Activated CD4-positive, alpha-beta T cell treated with anti-CD3 and anti-CD28 coated beads, Interleukin-2, amount 50 U/mL, for 48 hours (primary cell): ENCODE data around the gene IDI1.
"Not testable (repeated sequence)": the region's sequence is repeated elsewhere in the genome, so short reads cannot be mapped to it uniquely, and the experiment has no call there.

Experiments used
- DNase-seq, 2 experiments: peaks; one replicate each; pipeline ENCODE4 v3.0.0-alpha.2; 2020

The IDI1 gene

DNA sequence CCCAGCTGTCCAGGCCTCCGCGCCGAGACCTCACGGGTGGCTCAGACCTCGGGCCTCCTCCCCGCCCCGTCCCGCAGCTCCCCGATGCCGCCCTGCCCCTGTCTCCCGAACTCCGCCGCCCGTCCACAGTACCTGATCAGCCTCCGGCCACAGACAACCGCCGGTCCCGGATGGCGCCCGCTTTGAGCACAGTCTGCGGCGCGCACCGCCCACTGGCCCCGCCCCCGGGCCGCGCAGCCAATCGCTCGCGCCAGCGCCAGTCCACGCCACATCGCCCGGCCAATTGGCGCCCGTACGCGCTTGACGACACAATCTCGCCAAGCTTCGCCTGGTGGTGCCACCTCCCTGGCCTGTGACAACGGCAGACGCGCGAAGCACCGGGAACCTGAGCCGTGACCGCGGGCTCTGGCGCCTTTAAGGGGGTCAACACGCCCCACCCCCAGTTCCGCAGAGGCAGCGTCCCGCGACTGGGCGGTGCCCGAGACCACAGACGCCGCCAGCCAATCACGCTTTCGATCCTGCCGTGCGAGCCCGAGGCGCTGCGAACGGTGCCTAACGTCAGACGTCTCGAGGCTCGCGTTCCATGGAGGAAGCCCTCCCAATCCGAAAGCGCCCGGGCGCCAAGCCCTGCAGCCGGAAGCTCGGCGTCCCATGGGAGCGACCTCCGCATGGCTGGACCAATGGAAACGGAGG lies at the start of gene IDI1:
Gene IDI1 (minus strand): TSS at position 388 of the 693 bp plus-strand sequence. CDS start 116 bp downstream, at position 272.
- DNase-seq: peak; percentile 94 to 95

DNA sequence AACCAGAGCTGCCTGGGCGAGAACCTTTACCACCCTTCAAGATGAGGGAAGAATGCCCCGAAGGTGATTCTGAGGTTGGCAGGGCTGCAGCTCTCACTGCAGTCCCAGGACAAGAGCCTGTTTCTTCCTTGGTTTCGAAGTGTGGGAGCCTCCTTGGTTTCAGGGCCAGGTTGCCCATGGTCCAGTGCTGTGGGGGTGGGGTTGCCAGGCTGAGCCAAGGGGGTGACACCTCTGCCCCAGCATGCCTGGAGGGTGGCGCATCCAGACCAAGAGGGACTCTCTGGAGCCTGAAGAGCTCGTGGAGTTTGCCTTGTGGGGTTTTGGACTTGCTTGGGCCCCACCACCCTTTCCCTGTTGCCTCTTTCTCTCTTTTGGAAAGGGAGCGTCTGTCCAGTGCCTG lies 48.5 kb upstream of the IDI1 start:
- DNase-seq: no peak

DNA sequence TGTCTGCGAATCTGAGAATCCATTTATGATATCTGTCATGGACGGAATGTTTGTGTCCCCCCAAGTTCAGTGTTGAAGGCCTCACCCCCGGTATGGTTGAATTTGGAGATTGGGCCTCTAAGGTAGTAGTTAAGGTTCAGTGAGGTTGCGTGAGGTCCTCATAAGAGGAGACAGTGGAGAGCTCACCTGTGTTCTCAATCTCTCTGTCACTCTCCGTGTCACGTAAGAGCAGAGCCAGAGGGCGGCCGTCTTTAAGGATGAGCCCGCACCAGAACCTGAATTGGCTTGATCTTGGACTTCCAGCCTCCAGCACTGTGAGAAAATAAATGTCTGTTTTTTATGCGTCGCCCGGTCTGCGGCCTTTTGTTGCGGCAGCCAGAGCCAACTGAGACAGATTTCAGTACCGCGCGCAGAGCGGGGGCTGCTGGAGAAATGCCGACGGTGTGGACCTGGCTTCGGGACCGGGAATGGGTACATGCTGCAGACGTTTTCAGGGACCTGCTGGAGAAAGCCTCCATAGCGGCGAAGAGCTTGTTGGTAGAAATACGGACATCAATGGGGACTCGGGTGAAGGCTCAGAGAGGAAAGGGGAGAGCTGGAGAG lies 47.5 kb upstream of the IDI1 start:
- DNase-seq: no peak

DNA sequence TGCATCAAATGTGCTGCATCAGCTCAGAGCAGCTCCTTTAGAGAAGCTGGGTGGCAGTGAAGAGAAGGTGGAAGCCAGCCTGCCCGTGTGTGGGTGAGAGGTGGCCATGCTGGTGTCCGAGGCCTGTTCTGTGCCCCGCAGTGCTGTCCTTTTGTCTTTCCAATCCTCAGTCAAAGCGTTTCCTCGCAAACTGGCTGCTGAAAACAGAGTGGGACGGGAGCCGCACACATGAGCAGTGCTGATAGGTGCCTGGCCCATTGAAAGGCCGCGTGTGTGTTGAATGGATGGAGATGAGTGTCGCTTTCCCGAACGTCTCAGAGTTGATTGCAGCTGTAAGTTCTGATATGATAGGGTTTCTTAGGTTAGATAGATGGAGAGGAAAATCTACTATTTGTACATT lies 46.6 kb upstream of the IDI1 start:
- no peak for DNase-seq

DNA sequence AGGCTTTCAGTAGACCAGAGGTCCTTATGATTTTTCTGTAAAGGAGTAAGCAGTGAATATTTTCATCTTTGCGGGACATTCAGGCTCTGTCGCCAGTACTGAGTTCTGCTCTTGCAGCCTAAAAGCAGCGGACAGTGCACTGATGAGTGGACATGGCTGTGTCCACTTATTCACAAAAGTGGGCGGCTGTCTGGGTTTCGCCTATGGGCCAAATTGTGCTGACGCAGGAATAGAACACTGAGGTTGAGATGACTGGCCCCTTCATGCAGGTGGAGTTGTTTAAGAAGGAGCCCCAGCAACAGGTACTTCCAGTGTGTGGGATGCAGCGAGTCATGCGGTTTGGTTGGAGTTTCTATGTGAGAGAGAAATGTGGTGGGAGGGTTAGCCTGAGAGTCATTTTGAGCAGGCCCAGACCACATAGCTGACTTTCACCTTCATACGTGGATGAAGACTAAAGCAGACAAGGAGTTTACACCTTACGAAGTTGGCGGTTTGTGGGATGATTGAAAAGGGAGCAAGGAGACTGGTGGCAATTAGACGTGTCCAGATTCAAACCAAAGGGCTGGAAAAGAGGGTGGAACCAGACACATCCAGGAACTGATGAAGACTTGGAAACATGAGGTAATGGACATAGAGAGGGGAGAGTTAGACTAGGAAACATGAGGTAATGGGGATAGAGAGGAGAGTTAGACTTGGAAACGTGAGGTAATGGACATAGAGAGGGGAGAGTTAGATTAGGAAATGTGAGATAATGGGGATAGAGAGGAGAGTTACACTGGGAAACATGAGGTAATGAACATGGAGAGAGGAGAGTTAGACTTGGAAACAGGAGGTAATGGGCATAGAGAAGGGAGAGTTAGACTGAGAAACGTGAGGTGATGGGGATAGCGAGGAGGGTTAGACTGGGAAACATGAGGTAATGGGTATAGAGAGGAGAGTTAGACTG lies 45.5 kb upstream of the IDI1 start:
- DNase-seq: peak; percentile 75 to 83

DNA sequence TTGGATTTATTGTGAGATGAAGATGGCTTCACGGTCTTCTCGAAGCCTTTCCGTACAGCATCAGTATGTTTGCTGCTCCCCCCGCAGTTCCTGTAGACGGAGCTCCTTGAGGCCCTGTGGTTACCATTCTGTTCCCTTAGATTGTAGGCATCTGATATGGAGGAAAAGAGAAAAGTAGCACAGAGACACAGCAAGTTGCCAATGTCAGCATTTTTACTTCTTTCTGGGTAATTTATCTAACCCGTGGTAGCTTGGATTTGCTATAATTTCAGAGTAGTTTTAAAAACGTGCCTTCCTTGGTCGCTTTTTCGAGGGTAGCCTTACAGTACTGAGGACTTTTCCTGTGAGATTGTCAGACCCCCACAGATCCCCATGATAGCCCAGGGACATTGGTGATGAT lies 44.8 kb upstream of the IDI1 start:
- no peak for DNase-seq

DNA sequence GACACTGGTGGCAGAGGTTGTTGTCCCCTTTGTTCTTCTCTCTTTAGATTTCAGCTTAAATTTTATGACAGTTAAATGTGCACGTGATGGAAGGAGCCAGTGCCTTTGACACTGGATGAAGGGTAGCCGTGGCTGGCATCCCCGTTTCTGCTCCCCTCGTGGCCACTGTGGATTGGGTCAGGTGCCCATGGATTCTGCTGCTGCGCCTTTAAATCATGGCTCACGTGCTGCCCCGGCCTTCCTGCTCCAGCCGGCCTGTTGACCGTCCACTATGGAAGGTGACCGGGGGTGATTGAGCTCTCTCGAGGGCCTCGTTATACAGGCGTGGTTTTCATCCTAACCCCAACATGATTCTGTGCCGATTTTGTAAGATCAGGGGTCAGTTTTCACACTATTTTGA lies 41.8 kb upstream of the IDI1 start:
- no peak for DNase-seq

DNA sequence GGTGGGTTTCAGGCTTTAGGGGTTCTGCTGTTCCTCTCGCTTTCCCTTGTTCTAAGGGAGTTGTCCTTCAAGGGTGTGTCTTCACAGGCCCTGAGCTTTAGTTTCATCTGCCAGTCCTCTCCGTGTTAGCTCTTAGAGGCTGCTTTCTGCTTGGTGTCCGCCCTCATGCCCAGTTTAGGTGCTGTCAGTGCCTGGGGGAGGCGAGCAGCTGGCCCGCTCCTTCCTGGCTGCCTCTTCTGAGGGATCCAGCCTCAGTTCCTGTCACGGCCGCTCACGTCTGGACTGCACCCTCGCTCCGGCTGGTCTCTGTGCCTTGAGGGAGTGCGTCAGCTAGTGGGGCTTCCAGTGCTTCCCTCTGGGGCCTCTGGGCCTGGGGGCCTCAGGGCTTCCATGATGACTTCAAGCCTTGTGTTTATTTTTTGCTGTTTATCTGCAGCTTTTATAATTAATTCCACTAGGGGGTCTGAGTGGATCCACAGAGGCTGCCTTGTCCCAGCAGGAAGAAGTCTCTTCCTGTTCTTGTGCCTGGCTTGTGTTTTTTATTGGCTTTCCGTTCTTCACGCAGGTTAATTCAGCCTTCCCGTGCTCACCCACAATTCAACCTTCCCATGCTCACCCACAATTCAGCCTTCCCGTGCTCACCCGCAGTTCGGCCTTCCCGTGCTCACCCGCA lies 40.2 kb upstream of the IDI1 start:
- DNase-seq: no peak

DNA sequence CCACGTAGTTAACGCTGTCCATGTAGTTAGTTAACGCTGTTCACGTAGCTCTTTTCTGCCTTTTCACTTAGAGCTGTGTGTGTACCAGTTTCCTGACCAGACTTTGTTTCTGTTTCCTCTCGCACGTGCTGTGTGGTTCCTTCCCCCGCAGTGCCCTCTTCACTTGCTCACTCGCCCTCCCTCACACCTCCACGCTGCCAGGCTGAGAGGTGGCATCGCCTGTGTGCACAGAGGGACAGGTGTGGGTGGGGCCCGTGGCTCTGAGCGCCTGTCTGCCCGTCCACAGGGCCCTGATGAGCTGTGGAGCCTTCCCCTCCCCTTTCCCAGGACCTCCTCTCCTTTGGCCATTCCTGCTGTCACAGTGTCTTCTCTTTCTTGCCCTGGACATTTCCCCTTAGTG lies 37.9 kb upstream of the IDI1 start:
- DNase-seq: no peak

DNA sequence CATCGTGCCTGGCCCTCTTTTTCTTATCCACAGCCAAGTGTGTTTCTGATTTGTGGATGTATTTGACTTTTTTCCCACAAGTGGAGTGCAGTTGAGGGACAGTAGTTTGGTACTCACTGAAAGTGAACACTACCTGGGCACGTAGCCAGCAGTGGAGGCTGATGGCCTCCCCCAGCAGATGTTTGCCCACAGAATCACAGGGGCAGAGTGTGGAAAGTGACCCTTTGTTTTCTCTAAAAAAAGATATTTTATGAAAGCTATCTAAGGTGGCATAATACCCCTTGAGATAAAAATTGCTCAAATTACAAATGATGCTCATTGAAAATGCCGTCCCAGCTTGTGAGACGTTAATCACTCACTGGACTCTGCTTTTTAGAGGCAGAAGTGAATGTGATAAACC lies 36.3 kb upstream of the IDI1 start:
- no peak for DNase-seq

DNA sequence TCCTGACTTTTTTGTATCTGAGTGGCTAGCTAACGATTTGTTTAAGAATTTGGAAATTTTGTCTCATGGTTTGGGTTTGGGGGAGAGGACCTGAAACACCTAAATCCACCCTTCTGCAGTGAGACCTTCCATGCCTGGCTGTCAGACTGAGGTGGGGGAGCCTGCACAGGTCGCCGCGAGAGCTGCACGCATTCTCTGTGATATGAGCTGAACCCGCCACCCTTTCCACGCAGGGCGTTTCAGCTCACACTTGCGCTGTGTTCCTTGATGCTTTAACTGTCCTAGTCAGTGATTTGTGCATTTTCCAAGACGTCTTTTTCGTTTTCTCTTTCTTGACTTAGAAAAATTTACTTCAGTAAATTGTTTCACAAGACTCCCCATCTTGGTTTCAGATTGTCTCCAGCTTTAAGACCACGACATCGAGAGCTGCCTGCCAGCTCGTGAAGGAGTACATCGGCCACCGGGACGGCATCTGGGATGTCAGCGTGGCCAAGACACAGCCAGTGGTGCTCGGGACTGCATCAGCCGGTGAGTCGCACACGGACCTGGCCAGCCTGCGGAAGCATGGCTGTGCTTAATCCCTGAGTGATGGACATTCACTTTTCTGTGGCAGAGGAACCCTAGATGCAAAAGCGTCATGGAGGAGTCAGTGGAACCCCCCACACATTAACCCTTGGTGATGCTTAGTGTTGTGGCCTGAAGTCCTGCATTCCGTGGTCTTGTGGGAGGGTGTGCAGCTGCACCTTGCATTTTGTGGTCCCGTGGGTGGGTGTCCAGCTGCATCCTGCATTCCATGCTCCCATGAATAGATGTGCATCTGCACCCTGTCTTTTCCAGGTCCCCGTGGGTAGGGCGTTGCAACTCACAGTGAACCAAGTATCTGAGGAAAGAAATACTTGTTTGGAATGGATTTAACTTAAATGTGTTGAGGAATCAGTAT lies 35.4 kb upstream of the IDI1 start:
- DNase-seq: no peak

DNA sequence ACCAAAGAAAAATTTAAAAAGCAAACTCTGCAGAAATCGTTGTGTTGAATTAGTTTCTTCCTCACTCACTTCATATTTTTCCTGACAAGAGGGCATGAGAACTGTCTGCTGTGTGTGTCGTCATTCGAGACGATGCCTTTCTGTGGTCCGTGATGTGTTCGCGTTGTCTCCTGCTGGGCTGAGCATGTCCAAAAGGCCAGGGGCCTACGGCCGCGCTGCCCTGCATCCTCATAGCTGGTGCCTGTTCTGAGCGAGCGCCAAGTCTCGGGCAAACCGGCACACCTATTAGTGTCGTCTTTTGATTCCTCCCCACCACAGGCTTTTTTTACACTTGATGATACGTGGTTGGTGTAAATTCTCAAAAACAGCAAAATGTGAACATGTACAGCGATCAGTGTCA lies 34.7 kb upstream of the IDI1 start:
- no peak for DNase-seq

DNA sequence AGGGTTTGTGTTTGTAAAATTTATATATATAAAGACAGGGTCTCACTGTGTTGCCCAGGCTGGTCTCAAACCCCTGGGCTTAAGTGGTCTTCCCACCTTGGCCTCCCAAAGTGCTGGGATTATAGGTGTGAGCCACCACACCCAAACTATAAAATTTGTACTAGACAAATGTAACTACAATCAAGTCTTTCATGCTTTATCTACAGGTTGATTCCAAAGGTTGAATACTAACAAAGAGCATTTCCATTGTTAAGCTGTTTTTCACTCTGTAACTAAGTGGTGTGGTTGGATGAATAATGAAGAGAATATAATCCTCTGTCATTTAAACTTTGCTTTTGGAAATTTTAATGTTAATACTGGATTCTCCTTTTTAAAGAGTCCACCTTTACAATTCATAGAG lies 29.7 kb upstream of the IDI1 start:
- DNase-seq: no peak

DNA sequence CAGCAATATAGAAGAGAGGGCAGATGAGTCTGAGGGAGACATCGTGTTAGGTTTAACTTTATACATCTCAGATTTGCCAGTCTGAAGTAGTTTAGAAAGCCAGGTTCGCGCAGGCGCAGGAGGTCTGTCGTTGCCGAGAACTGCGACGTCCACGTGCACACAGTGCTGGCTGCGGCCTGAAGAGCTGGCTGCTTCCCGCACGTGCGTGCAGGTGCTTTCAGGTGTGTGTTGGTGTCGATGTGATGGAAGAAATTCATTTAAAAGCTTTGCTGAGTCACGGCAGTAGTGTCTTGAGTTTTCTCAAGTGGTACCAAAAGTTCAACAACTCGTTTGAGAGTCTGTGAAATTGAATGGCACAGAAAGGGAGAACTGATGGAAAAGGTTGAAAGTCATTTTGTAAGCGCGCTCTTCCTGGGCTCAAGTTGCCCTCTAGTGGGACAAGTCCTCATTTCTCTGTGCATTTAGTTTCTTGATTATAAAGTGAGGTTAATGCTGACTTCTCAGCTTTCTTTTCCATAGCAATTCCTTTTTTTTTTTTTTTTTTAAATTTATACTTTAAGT lies 25.9 kb upstream of the IDI1 start:
- no peak for DNase-seq

DNA sequence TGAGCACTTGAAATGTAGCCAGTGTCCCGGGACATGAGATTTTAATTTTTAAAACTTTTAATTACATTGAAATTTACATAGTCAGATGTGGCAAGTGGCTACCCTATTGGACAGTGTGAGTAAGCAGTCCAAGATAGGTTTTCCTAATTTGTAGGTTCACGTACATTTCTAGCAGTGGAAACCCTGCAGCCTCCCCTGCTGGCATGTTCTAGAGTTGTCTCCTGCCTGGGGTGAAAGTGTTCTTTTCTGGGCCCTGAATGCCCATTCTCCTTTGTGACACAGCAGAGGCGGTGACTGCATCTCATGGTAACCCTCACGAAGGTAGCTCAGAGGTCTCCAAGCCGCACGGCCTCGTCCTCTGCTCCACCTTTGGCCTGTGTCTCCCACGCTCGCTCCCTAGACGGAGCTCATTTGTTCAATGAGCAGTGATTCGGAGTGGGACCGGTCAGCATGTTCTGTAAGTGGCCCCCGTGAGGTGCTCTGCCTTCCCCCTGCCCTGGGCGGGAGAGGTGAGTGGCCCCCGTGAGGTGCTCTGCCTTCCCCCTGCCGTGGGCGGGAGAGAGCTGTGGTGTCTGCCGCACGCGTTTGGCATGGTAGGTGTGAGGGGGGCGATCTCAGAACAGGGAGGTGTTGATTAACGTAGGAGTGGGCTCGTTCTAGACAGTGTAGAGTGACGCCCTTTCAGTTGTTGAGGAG lies 25.3 kb upstream of the IDI1 start:
- no peak for DNase-seq

DNA sequence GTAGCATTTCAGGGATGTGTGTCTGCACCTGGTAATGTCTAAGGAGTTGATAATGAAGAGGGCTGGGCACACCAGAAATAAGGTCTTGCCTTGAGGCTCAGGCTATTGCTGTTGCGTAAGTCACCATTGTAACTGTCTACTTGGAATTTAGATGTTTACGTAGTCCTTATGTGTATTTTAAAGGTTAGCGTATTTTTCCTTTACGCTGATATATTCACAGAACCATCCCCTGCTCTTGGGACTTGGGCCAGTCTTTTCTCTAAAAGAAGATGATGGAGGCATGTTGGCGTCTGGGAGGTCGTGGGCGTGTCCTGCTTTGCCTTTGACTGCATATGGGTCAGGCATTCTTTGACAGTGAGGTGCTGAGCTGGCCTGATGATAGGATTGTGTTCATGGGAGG lies 22.0 kb upstream of the IDI1 start:
- DNase-seq: no peak

DNA sequence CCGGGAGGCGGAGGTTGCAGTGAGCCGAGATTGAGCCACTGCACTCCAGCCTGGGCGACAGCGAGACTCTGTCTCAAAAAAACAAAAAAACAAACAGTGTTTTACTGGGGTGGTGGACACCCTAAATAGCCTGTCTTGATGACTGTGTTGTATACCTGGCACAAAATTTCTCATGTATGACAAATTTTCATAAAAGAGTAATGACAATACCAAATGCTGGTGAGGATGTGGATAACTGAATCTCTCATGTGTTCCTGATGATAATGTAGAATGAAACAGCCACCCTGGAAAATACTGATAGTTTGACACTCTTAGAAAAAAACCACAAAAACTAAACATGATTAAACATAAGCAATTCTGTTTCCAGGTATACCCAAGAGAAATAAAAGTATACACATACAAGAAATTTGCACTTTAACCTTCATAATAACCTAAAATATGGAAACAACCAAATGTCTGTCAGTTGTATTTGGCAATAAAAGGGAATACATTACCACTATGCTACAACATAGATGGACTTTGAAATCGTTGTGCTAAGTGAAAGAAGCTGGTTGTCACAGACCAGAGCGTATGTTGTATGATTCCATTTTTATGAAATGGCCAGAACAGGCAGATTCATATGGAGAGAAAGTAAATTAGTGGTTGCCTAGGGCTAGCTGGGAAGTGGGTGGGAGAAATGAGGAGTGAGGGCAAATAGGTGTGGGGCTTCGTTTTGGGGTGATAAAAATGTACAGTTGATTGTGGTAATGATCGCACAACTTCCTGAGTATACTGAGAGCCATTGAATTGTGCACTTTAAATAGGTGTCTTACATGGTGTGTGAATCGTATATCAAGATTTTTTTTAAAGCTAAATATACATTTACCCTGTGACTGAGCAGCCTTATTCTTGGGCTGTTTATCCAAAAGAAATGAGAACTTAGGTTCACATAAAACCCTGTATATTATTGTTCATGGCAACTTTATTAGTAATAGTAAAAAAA lies 19.8 kb upstream of the IDI1 start:
- no peak for DNase-seq

DNA sequence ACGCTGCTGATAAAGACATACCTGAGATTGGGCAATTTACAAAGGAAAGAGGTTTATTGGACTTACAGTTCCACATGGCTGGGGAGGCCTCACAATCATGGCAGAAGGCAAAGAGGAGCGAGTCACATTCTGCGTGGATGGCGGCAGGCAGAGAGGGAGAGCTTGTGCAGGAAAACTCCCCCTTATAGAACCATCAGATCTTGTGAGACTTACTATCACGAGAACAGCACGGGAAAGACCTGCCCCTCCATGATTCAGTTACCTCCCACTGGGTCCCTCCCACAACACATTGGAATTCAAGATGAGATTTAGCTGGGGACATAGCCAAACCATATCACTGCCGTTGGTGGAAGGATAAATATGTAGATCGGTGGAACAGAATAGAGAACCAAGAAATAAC lies 17.8 kb upstream of the IDI1 start:
- DNase-seq: not testable (repeated sequence)

DNA sequence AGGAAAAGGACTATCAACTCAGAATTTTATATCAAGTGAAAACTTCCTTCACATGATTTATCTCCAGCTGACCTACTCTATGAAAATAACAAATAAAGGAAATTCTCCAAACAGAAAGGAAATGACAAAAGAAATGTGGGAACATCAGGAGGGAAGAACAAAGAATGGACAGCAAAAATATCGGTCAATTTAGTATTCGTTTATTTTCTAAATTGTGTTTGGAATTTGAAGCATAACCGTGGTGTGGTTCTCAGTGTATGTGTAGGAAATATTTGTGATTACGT lies 16.0 kb upstream of the IDI1 start:
- no peak for DNase-seq

DNA sequence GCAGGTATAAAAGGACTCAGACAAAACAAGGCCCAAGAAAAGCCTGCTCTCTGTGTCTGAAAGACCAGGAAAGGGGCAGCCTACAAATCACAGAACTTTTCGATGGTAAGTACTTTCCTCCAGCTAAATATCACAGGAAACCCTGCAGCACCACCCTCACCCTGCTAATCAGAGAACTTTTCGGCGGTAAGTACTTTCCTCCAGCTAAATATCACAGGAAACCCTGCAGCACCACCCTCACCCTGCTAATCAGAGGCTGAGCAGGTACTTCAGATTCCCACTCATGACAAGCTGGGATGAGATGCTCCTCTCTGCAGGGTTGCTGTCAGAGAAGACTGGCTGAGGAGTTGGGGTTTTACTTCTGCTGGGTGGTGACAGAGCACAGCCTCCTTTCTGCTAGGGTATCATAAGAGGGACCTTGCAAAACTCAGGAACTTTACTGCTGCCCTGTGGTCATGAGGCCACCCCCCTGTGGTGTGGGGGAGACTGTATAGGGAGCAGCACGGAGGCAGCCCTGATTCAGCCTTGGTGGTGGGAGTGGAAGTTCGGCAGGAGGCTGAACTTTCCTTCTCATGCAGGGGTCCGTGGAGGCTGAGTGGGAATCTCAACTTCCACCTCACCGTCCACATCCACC lies 14.4 kb upstream of the IDI1 start:
- DNase-seq: peak; percentile 15 to 23
